SK-N-MC (cell line): ENCODE data around the gene MKRN3.

Experiments used
- EZH2 ChIP-seq: fragments of 200-600 bp; sonication (generic); IDR thresholded peaks from one replicate; pipeline ENCODE4 v1.6.1; 2017; ENCODE audit warnings: antibody characterized with exemption
- POLR2AphosphoS5 ChIP-seq: IDR thresholded peaks from 2 replicates; pipeline ENCODE4 v1.6.1; 2012; ENCODE audit warnings: mild to moderate bottlenecking, low read depth, low read length, borderline replicate concordance

GRCh38 chr15:23567921-23568320 is 2.4 kb downstream of the MKRN3 start:
- TF ChIP-seq POLR2AphosphoS5, result no peak
- TF ChIP-seq EZH2, result no peak
